Measurements from ENCODE around the gene TSC2.

- TF ChIP-seq CTCF (IDR thresholded peaks at IDR 0.05), result no peak
- no peak for TF ChIP-seq POLR2A (IDR thresholded peaks at IDR 0.05)
These were observed 8.3 kb upstream of the TSC2 start for GRCh38 chr16:2039274-2040031.

All from Peyer's patch (tissue), 4 donors.